PC-9 (cell line): ENCODE data around the gene PLA2G2C.

ENCODE experiments used
- EZH2 ChIP-seq: fragments of 200-600 bp; sonication (generic); IDR thresholded peaks from 2 replicates; pipeline ENCODE4 v1.8.0; 2017; ENCODE audit warnings: antibody characterized with exemption, low read depth
- TF ChIP-seq, protein P1 (sequence below): fragments of 200-600 bp; sonication (generic); conservative IDR thresholded peaks from 2 replicates; pipeline ENCODE4 v1.6.1; 2017; ENCODE audit warnings: mixed run types, antibody characterized with exemption, mild to moderate bottlenecking, moderate library complexity

DNA sequence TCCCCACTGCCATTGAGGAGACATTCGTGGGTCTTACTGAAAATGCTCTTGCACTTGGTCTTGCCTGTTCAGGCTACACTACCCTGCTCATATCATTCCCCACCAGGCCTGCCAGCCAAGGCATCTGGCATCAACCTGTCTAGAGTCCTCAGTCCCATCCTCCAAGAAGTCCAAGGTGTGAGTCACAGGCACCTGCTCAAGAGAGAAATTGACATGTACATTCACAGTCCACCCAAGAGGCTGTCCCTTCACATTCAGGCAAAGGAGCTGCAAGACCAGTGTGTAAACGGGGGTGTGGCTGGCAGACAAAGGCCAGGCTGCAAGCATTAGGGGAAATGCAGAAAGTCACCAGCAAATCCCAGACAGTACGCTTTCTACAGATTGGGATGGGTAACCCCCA is 13.1 kb upstream of the PLA2G2C start:
- TF ChIP-seq, protein P1, sequence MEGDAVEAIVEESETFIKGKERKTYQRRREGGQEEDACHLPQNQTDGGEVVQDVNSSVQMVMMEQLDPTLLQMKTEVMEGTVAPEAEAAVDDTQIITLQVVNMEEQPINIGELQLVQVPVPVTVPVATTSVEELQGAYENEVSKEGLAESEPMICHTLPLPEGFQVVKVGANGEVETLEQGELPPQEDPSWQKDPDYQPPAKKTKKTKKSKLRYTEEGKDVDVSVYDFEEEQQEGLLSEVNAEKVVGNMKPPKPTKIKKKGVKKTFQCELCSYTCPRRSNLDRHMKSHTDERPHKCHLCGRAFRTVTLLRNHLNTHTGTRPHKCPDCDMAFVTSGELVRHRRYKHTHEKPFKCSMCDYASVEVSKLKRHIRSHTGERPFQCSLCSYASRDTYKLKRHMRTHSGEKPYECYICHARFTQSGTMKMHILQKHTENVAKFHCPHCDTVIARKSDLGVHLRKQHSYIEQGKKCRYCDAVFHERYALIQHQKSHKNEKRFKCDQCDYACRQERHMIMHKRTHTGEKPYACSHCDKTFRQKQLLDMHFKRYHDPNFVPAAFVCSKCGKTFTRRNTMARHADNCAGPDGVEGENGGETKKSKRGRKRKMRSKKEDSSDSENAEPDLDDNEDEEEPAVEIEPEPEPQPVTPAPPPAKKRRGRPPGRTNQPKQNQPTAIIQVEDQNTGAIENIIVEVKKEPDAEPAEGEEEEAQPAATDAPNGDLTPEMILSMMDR, result no peak
- no peak for TF ChIP-seq EZH2
